ENCODE measurements around the gene CMTM5.

Gene CMTM5

DNA sequence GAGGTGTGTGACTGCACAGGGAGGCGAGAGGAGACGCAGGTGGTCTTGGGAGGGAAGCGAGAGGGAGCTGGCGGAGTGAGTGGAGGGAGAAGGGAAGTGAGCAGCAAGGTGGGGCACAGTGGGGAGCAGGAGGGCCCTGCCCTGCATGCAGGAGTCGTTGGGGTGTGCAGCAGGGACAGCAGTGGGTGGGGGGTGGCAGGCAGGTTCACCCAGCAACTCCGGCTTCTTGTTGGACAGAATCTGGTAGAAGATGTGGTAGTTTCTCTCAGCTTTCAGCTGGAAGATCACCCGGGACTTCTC, 26.2 kb downstream of the CMTM5 start:
- ATAC-seq, result no peak

DNA sequence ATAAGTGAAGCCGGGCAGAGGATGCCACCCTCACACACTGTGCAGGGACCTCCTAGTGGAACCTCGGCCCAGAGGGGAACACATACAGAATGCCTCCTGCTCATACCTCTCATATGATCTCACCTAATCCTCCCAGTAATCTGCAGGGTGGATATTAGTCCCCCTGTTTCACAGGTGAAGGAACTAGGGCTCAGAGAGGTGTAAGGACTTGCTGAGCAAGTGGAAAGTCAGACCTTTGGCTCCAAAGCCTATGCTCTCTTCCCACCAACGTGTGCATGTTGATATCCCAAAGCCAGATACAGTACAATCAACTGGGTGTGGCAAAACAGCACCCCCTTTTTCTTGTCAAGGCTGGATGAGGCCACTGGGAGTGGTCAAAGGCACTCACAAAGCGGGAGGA, 27.1 kb downstream of the CMTM5 start:
- TF ChIP-seq OSR1 (CRISPR knock-in tag; IDR thresholded peaks at IDR 0.05) (no peak), TOX (CRISPR knock-in tag; IDR thresholded peaks at IDR 0.05; ENCODE audit: borderline replicate concordance) (no peak), ZNF8 (CRISPR knock-in tag; IDR thresholded peaks at IDR 0.05) (no peak), TCF4 (CRISPR knock-in tag; IDR thresholded peaks at IDR 0.05; ENCODE audit: borderline replicate concordance) (no peak), BACH2 (CRISPR knock-in tag; IDR thresholded peaks at IDR 0.05; ENCODE audit: borderline replicate concordance) (no peak), GLIS3 (CRISPR knock-in tag; IDR thresholded peaks at IDR 0.05) (no peak), ZFP3 (CRISPR knock-in tag; IDR thresholded peaks at IDR 0.05) (no peak)
- TF ChIP-seq, protein P1, sequence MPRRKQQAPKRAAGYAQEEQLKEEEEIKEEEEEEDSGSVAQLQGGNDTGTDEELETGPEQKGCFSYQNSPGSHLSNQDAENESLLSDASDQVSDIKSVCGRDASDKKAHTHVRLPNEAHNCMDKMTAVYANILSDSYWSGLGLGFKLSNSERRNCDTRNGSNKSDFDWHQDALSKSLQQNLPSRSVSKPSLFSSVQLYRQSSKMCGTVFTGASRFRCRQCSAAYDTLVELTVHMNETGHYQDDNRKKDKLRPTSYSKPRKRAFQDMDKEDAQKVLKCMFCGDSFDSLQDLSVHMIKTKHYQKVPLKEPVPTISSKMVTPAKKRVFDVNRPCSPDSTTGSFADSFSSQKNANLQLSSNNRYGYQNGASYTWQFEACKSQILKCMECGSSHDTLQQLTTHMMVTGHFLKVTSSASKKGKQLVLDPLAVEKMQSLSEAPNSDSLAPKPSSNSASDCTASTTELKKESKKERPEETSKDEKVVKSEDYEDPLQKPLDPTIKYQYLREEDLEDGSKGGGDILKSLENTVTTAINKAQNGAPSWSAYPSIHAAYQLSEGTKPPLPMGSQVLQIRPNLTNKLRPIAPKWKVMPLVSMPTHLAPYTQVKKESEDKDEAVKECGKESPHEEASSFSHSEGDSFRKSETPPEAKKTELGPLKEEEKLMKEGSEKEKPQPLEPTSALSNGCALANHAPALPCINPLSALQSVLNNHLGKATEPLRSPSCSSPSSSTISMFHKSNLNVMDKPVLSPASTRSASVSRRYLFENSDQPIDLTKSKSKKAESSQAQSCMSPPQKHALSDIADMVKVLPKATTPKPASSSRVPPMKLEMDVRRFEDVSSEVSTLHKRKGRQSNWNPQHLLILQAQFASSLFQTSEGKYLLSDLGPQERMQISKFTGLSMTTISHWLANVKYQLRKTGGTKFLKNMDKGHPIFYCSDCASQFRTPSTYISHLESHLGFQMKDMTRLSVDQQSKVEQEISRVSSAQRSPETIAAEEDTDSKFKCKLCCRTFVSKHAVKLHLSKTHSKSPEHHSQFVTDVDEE (CRISPR knock-in tag; IDR thresholded peaks at IDR 0.05), result no peak
- TF ChIP-seq, protein P2, sequence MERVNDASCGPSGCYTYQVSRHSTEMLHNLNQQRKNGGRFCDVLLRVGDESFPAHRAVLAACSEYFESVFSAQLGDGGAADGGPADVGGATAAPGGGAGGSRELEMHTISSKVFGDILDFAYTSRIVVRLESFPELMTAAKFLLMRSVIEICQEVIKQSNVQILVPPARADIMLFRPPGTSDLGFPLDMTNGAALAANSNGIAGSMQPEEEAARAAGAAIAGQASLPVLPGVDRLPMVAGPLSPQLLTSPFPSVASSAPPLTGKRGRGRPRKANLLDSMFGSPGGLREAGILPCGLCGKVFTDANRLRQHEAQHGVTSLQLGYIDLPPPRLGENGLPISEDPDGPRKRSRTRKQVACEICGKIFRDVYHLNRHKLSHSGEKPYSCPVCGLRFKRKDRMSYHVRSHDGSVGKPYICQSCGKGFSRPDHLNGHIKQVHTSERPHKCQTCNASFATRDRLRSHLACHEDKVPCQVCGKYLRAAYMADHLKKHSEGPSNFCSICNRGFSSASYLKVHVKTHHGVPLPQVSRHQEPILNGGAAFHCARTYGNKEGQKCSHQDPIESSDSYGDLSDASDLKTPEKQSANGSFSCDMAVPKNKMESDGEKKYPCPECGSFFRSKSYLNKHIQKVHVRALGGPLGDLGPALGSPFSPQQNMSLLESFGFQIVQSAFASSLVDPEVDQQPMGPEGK (CRISPR knock-in tag; IDR thresholded peaks at IDR 0.05; ENCODE audit: borderline replicate concordance), result no peak
- TF ChIP-seq, protein P3, sequence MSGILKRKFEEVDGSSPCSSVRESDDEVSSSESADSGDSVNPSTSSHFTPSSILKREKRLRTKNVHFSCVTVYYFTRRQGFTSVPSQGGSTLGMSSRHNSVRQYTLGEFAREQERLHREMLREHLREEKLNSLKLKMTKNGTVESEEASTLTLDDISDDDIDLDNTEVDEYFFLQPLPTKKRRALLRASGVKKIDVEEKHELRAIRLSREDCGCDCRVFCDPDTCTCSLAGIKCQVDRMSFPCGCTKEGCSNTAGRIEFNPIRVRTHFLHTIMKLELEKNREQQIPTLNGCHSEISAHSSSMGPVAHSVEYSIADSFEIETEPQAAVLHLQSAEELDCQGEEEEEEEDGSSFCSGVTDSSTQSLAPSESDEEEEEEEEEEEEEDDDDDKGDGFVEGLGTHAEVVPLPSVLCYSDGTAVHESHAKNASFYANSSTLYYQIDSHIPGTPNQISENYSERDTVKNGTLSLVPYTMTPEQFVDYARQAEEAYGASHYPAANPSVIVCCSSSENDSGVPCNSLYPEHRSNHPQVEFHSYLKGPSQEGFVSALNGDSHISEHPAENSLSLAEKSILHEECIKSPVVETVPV (CRISPR knock-in tag; IDR thresholded peaks at IDR 0.05), result no peak
- ATAC-seq, result no peak

More for the DNA sequence above, 26.2 kb downstream of the CMTM5 start:
- no peak for TF ChIP-seq TCF4 (CRISPR knock-in tag; IDR thresholded peaks at IDR 0.05; ENCODE audit: borderline replicate concordance)
- TF ChIP-seq OSR1 (CRISPR knock-in tag; IDR thresholded peaks at IDR 0.05), result no peak
- no peak for TF ChIP-seq ZC3H10 (CRISPR knock-in tag; IDR thresholded peaks at IDR 0.05)
- TF ChIP-seq ZNF8 (CRISPR knock-in tag; IDR thresholded peaks at IDR 0.05), result no peak
- no peak for TF ChIP-seq ZFP3 (CRISPR knock-in tag; IDR thresholded peaks at IDR 0.05)
- TF ChIP-seq, protein P4, sequence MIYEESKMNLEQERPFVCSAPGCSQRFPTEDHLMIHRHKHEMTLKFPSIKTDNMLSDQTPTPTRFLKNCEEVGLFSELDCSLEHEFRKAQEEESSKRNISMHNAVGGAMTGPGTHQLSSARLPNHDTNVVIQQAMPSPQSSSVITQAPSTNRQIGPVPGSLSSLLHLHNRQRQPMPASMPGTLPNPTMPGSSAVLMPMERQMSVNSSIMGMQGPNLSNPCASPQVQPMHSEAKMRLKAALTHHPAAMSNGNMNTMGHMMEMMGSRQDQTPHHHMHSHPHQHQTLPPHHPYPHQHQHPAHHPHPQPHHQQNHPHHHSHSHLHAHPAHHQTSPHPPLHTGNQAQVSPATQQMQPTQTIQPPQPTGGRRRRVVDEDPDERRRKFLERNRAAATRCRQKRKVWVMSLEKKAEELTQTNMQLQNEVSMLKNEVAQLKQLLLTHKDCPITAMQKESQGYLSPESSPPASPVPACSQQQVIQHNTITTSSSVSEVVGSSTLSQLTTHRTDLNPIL (CRISPR knock-in tag; IDR thresholded peaks at IDR 0.05; ENCODE audit: low read depth), result no peak
- TF ChIP-seq, protein P1 (CRISPR knock-in tag; IDR thresholded peaks at IDR 0.05), result no peak
- TF ChIP-seq, protein P5, sequence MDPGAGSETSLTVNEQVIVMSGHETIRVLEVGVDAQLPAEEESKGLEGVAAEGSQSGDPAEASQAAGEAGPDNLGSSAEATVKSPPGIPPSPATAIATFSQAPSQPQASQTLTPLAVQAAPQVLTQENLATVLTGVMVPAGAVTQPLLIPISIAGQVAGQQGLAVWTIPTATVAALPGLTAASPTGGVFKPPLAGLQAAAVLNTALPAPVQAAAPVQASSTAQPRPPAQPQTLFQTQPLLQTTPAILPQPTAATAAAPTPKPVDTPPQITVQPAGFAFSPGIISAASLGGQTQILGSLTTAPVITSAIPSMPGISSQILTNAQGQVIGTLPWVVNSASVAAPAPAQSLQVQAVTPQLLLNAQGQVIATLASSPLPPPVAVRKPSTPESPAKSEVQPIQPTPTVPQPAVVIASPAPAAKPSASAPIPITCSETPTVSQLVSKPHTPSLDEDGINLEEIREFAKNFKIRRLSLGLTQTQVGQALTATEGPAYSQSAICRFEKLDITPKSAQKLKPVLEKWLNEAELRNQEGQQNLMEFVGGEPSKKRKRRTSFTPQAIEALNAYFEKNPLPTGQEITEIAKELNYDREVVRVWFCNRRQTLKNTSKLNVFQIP (CRISPR knock-in tag; IDR thresholded peaks at IDR 0.05; ENCODE audit: borderline replicate concordance, low read depth), result no peak
- TF ChIP-seq BACH2 (CRISPR knock-in tag; IDR thresholded peaks at IDR 0.05; ENCODE audit: borderline replicate concordance), result no peak
- no peak for TF ChIP-seq ISL1 (CRISPR knock-in tag; IDR thresholded peaks at IDR 0.05)
- no peak for TF ChIP-seq CSDC2 (CRISPR knock-in tag; IDR thresholded peaks at IDR 0.05)

DNA sequence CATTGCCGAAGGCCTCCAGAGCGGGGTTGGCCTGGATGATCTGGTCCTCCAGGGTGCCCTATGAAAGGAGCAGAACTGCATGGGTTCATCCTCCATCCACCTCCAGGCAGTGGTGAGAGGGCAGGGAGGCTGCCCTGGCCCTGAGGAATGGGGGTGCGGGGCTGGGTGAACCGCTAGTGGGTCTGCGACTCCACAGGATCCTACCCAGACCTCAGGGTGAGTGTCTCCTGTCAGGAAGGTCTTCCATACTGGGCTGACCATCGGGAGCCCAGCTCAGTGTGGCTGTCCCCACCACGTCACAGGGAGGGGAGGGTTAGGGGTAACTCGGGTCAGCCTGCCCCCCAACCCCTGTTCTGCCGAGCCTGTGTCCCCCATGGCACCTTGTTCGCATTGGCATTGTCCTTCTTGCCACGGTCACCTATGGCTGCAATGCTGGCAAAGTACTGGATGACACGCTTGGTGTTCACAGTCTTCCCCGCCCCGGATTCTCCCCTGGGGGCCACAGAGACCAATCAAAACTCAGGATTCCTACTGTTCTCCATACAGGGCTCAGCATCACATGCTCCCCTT, 27.6 kb downstream of the CMTM5 start:
- no peak for ATAC-seq
- TF ChIP-seq ZNF8 (CRISPR knock-in tag; IDR thresholded peaks at IDR 0.05), result no peak
- no peak for TF ChIP-seq GLIS3 (CRISPR knock-in tag; IDR thresholded peaks at IDR 0.05)
- TF ChIP-seq OSR1 (CRISPR knock-in tag; IDR thresholded peaks at IDR 0.05), result no peak
- TF ChIP-seq, protein P4 (CRISPR knock-in tag; IDR thresholded peaks at IDR 0.05; ENCODE audit: low read depth), result no peak
- TF ChIP-seq ARNTL (CRISPR knock-in tag; IDR thresholded peaks at IDR 0.05; ENCODE audit: borderline replicate concordance, low read depth), result no peak
- TF ChIP-seq SNAI2 (CRISPR knock-in tag; IDR thresholded peaks at IDR 0.05), result no peak
- TF ChIP-seq BACH2 (CRISPR knock-in tag; IDR thresholded peaks at IDR 0.05; ENCODE audit: borderline replicate concordance), result no peak
- TF ChIP-seq ZFP30 (CRISPR knock-in tag; IDR thresholded peaks at IDR 0.05), result no peak
- TF ChIP-seq ZC3H10 (CRISPR knock-in tag; IDR thresholded peaks at IDR 0.05), result no peak
- TF ChIP-seq, protein P2 (CRISPR knock-in tag; IDR thresholded peaks at IDR 0.05; ENCODE audit: borderline replicate concordance), result no peak
